ENCODE measurements around the gene ROMO1. TPM values are rescaled to one million over a fixed set of nuclear protein-coding genes. Genes with fewer than 3 reads are reported as not detected.

ROMO1 gene
- total and polyA plus RNA-seq, 4 experiments from 2014 or later: 38.4 to 335 (median 158) TPM

GRCh38 chr20:35695978-35696377 lies 3.2 kb upstream of the ROMO1 start:
- Histone ChIP-seq H3K36me3 (ENCODE audit: insufficient read depth, low read length) (peaks cover 15% of the 10 kb centered on the region), H3K27me3 (ENCODE audit: insufficient read depth, low read length) (no peaks in the 10 kb centered on the region), H3K4me3 (ENCODE audit: low read length in 2 of 2) (no peak overlapping the region), H3K4me1 (ENCODE audit: insufficient read depth, low read length) (peaks cover 30% of the 10 kb centered on the region), H3K9me3 (ENCODE audit: control insufficient read depth in 1 of 2, low read length in 2 of 2) (no peaks in the 10 kb centered on the region), H3K27ac (ENCODE audit: low read depth, low read length) (no peak overlapping the region)
- ChIA-PET CTCF (ENCODE audit: partially characterized antibody) (no interaction called here), POLR2A (ENCODE audit: partially characterized antibody) (interaction anchor here (1.1 kb wide), 1 partner anchor 46 kb away, joined by 3 read pairs; the partner anchor contains the start of gene RBM39)
- H3K27ac Mint-ChIP-seq: peak overlapping the region in 4 of 7 donors; percentile 1 to 74 (median 31)
- intact Hi-C loops (cut with micrococcal nuclease): loop anchor here (5.0 to 10.0 kb wide), 2 partner anchors 186 to 231 kb away; no protein-coding TSS in a partner anchor
- H3K4me3 Mint-ChIP-seq: peak overlapping the region in 2 of 8 donors; percentile 23 to 28
- H3K4me1 Mint-ChIP-seq: peaks cover 28 to 46% (median 38%) of the 10 kb centered on the region in 4 donors
- no peak for DNase-seq
- H3K36me3 Mint-ChIP-seq: peaks cover 15 to 44% of the 10 kb centered on the region in 2 donors
- peaks cover 0 to 9% (median 0%) of the 10 kb centered on the region in 8 donors for H3K9me3 Mint-ChIP-seq
- no peaks in the 10 kb centered on the region for H3K27me3 Mint-ChIP-seq

DNA sequence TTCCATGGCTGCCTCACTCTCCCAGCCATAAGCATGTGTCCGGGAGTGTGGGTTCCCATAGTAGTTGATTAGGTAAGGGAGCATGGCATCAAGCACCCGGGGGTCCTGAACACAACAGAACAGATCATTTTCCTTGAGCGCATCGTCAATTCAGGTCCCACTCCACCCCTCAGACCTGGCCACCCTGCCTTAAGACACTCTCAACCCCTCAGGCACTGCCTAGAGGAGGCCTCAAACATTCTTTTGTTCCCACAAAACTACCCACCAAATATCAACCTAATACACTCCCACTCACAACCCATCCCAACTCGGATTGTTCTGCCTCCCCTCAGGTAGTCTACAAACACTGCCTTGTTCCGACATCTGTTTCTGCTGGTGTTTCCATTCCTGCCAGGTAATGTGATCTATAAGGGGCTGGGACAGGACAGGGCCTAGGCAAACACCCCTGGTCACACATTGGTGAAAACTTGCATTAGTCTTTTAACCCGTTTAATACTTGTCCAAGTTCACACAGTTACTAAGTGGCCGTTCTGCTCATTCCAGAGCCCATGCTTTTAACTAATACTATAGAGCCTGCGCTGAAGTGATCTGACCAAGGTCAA lies 1.4 kb upstream of the ROMO1 start:
- H3K4me1 Mint-ChIP-seq: peaks cover 32 to 56% (median 40%) of the 10 kb centered on the region in 4 donors
- POLR2A ChIA-PET (ENCODE audit: partially characterized antibody): interaction anchor here (0.5 to 3.1 kb wide), 3 partner anchors 13 to 44 kb away, joined by 3 to 29 read pairs (median 3); partner anchors contain the start of genes CPNE1, RBM12 and RBM39

GRCh38 chr20:35698298-35699126 lies 693 bp upstream of the ROMO1 start:
- Mint-ChIP-seq H3K4me3 (peak overlapping the region; percentile 88 to 99 (median 94)), H3K27me3 (no peaks in the 10 kb centered on the region), H3K9me3 (peaks cover 0 to 11% (median 0%) of the 10 kb centered on the region in 8 donors), H3K36me3 (peaks cover 23 to 54% of the 10 kb centered on the region in 2 donors), H3K27ac (peak overlapping the region; percentile 89 to 99 (median 97)), H3K4me1 (peaks cover 32 to 59% (median 41%) of the 10 kb centered on the region in 4 donors)
- no peak for DNase-seq
- POLR2A ChIA-PET (ENCODE audit: partially characterized antibody): interaction anchor here (0.5 to 6.8 kb wide), 14 partner anchors 12 to 255 kb away, joined by 3 to 100 read pairs (median 4); partner anchors contain the start of genes CPNE1, PHF20, RBM12 and RBM39
- peaks cover 25% of the 10 kb centered on the region for H3K36me3 ChIP-seq (ENCODE audit: insufficient read depth, low read length)
- CTCF ChIA-PET (ENCODE audit: partially characterized antibody): interaction anchor here (1.1 to 2.8 kb wide), 2 partner anchors 74 to 97 kb away, joined by 3 to 8 read pairs; partner anchors contain the start of gene PHF20
- intact Hi-C loops (cut with micrococcal nuclease): loop anchor here (1.0 to 10.0 kb wide), 6 partner anchors 34 to 234 kb away; partner anchors contain the start of genes CPNE1 and RBM12
- H3K27me3 ChIP-seq (ENCODE audit: insufficient read depth, low read length): no peaks in the 10 kb centered on the region
- H3K4me1 ChIP-seq (ENCODE audit: insufficient read depth, low read length): peaks cover 33% of the 10 kb centered on the region
- H3K4me3 ChIP-seq (ENCODE audit: low read length in 2 of 2): peak overlapping the region; percentile 90 to 92
- H3K9me3 ChIP-seq (ENCODE audit: control insufficient read depth in 1 of 2, low read length in 2 of 2): no peaks in the 10 kb centered on the region
- H3K27ac ChIP-seq (ENCODE audit: low read depth, low read length): peak overlapping the region; percentile 84

More for the DNA sequence above, 1.4 kb upstream of the ROMO1 start:
- peak overlapping the region; percentile 84 for H3K27ac ChIP-seq (ENCODE audit: low read depth, low read length)
- peaks cover 30% of the 10 kb centered on the region for H3K4me1 ChIP-seq (ENCODE audit: insufficient read depth, low read length)
- no peaks in the 10 kb centered on the region for H3K27me3 ChIP-seq (ENCODE audit: insufficient read depth, low read length)
- no peaks in the 10 kb centered on the region for H3K27me3 Mint-ChIP-seq
- peaks cover 0 to 11% (median 0%) of the 10 kb centered on the region in 8 donors for H3K9me3 Mint-ChIP-seq
- H3K36me3 Mint-ChIP-seq: peaks cover 22 to 52% of the 10 kb centered on the region in 2 donors
- CTCF ChIA-PET (ENCODE audit: partially characterized antibody): no interaction called here
- no peaks in the 10 kb centered on the region for H3K9me3 ChIP-seq (ENCODE audit: control insufficient read depth in 1 of 2, low read length in 2 of 2)
- peak overlapping the region in 1 of 2 donors; percentile 90 for H3K4me3 ChIP-seq (ENCODE audit: low read length in 2 of 2)
- intact Hi-C loops (cut with micrococcal nuclease): loop anchor here (2.0 to 10.0 kb wide), 3 partner anchors 97 to 233 kb away; no protein-coding TSS in a partner anchor
- H3K27ac Mint-ChIP-seq: peak overlapping the region; percentile 71 to 98 (median 97)
- peak overlapping the region; percentile 88 to 99 (median 94) for H3K4me3 Mint-ChIP-seq
- no peak for DNase-seq
- H3K36me3 ChIP-seq (ENCODE audit: insufficient read depth, low read length): peaks cover 20% of the 10 kb centered on the region

GRCh38 chr20:35699957-35700624 lies 886 bp downstream of the ROMO1 start:
- Histone ChIP-seq H3K27ac (ENCODE audit: low read depth, low read length) (peak overlapping the region; percentile 84), H3K9me3 (ENCODE audit: control insufficient read depth in 1 of 2, low read length in 2 of 2) (no peaks in the 10 kb centered on the region), H3K27me3 (ENCODE audit: insufficient read depth, low read length) (no peaks in the 10 kb centered on the region), H3K36me3 (ENCODE audit: insufficient read depth, low read length) (peaks cover 38% of the 10 kb centered on the region), H3K4me1 (ENCODE audit: insufficient read depth, low read length) (peaks cover 38% of the 10 kb centered on the region), H3K4me3 (ENCODE audit: low read length in 2 of 2) (peak overlapping the region; percentile 86 to 90)
- H3K36me3 Mint-ChIP-seq: peaks cover 30 to 67% of the 10 kb centered on the region in 2 donors
- DNase-seq: no peak
- H3K4me1 Mint-ChIP-seq: peaks cover 35 to 75% (median 42%) of the 10 kb centered on the region in 4 donors
- ChIA-PET CTCF (ENCODE audit: partially characterized antibody) (interaction anchor here (1.1 to 2.8 kb wide), 4 partner anchors 40 to 99 kb away, joined by 3 to 8 read pairs (median 3); partner anchors contain the start of gene PHF20), POLR2A (ENCODE audit: partially characterized antibody) (interaction anchor here (0.8 to 6.8 kb wide), 16 partner anchors 11 to 254 kb away, joined by 3 to 100 read pairs (median 5); partner anchors contain the start of genes CPNE1, PHF20, RBM12 and RBM39)
- H3K4me3 Mint-ChIP-seq: peak overlapping the region; percentile 92 to 99 (median 95)
- peaks cover 0 to 11% (median 0%) of the 10 kb centered on the region in 8 donors for H3K9me3 Mint-ChIP-seq
- H3K27ac Mint-ChIP-seq: peak overlapping the region; percentile 93 to 99 (median 97)
- H3K27me3 Mint-ChIP-seq: no peaks in the 10 kb centered on the region
- intact Hi-C loops (cut with micrococcal nuclease): loop anchor here (1.0 to 10.0 kb wide), 6 partner anchors 36 to 235 kb away; partner anchors contain the start of genes CPNE1 and RBM12

DNA sequence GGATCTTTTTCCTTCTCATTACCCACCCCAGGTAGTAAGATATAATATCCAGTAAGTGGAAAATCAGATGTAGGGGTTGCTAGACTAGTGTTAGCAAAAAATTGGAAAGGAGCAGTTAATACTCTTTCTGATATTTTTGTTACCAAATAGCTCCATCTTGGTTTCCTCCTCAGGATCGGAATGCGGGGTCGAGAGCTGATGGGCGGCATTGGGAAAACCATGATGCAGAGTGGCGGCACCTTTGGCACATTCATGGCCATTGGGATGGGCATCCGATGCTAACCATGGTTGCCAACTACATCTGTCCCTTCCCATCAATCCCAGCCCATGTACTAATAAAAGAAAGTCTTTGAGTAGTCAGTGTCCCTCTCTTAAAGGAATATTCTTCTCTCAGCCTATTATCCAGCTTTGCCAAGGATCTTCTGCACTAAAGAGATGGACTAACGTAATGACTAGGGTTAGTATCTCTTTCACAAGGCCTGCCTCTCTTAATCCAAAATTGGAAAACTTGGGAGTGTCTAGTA lies 1.5 kb downstream of the ROMO1 start:
- POLR2A ChIA-PET (ENCODE audit: partially characterized antibody): interaction anchor here (0.7 to 6.8 kb wide), 11 partner anchors 10 to 253 kb away, joined by 3 to 100 read pairs (median 7); partner anchors contain the start of genes CPNE1, PHF20, RBM12 and RBM39
- Mint-ChIP-seq H3K36me3 (peaks cover 31 to 67% of the 10 kb centered on the region in 2 donors), H3K27ac (peak overlapping the region; percentile 57 to 99 (median 94)), H3K9me3 (peaks cover 0 to 11% (median 0%) of the 10 kb centered on the region in 8 donors), H3K4me3 (peak overlapping the region; percentile 60 to 99 (median 95)), H3K4me1 (peaks cover 33 to 71% (median 38%) of the 10 kb centered on the region in 4 donors), H3K27me3 (no peaks in the 10 kb centered on the region)
- H3K4me3 ChIP-seq (ENCODE audit: low read length in 2 of 2): no peak overlapping the region
- H3K27ac ChIP-seq (ENCODE audit: low read depth, low read length): peak overlapping the region; percentile 84
- no peaks in the 10 kb centered on the region for H3K27me3 ChIP-seq (ENCODE audit: insufficient read depth, low read length)
- intact Hi-C loops (cut with micrococcal nuclease): no loop called here
- DNase-seq: no peak
- H3K36me3 ChIP-seq (ENCODE audit: insufficient read depth, low read length): peaks cover 38% of the 10 kb centered on the region
- H3K9me3 ChIP-seq (ENCODE audit: control insufficient read depth in 1 of 2, low read length in 2 of 2): no peaks in the 10 kb centered on the region
- CTCF ChIA-PET (ENCODE audit: partially characterized antibody): interaction anchor here (1.2 to 2.8 kb wide), 3 partner anchors 39 to 100 kb away, joined by 3 to 8 read pairs (median 3); no protein-coding TSS in a partner anchor
- peaks cover 38% of the 10 kb centered on the region for H3K4me1 ChIP-seq (ENCODE audit: insufficient read depth, low read length)
